Neural crest cell (in vitro differentiated cells): Measurements from ENCODE around the gene SUV39H1. TPM values are rescaled to one million over a fixed set of nuclear protein-coding genes. Genes with fewer than 3 reads are reported as not detected.
"Not testable (repeated sequence)": the region's sequence is repeated elsewhere in the genome, so short reads cannot be mapped to it uniquely, and the experiment has no call there.

Source experiments
- DNase-seq: peaks from one replicate; pipeline ENCODE4 v3.0.0; 2021; ENCODE audit warnings: low read depth, mixed read lengths, low spot score
- H3K27ac Mint-ChIP-seq: one replicate; pipeline ENCODE4 v1.8.0; 2021; ENCODE audit warnings: mild to moderate bottlenecking, mixed read lengths; ENCODE audit not compliant: unreplicated experiment
- H3K27me3 Mint-ChIP-seq: 2 replicates; pipeline ENCODE4 v1.8.0; 2021; ENCODE audit warnings: low read depth, mild to moderate bottlenecking, mixed read lengths
- H3K36me3 Mint-ChIP-seq: 2 replicates; pipeline ENCODE4 v1.8.0; 2021; ENCODE audit warnings: low read depth, mild to moderate bottlenecking, mixed read lengths
- H3K4me1 Mint-ChIP-seq: 2 replicates; pipeline ENCODE4 v1.8.0; 2021; ENCODE audit warnings: mixed read lengths
- H3K4me3 Mint-ChIP-seq: one replicate; pipeline ENCODE4 v1.8.0; 2021; ENCODE audit warnings: mild to moderate bottlenecking, mixed read lengths
- H3K9me3 Mint-ChIP-seq: 2 replicates; pipeline ENCODE4 v1.8.0; 2021; ENCODE audit warnings: mixed read lengths
- total RNA-seq: library from RNA; stranded (reverse); gene quantifications from 2 replicates; pipeline ENCODE4 v1.2.1, GENCODE V29; 2021
- TF ChIP-seq, protein P1 (sequence below): fragments of 200-600 bp; sonication (generic); conservative IDR thresholded peaks from 2 replicates; pipeline ENCODE4 v1.5.0; 2021; ENCODE audit warnings: antibody characterized with exemption, mild to moderate bottlenecking

SUV39H1 gene
- total RNA-seq, 1 donor from 2014 or later = 20.8 TPM

DNA sequence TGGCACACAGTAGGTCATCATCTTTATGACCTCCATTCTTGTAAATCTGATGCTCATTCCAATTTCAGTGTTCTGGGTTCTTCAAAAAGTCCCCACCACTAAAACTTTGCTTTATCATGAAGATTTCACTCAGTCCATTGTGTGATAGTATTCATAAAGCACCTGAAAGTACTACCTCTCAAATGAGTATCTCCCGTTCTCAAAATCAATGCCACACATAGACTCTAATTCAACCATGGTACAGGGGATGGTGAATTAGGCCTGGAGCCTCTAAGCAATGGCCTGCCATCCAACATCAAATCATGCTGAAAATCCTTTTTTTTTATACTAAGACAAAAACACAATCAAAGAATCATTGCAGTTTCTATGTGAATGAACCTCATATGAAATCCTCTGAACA is 32.4 kb upstream of the SUV39H1 start:
- Mint-ChIP-seq H3K4me1 (no peaks in the 10 kb centered on the region), H3K36me3 (peaks cover 6% of the 10 kb centered on the region), H3K4me3 (no peak overlapping the region), H3K27ac (no peak overlapping the region), H3K9me3 (no peaks in the 10 kb centered on the region), H3K27me3 (no peaks in the 10 kb centered on the region)
- TF ChIP-seq, protein P1, sequence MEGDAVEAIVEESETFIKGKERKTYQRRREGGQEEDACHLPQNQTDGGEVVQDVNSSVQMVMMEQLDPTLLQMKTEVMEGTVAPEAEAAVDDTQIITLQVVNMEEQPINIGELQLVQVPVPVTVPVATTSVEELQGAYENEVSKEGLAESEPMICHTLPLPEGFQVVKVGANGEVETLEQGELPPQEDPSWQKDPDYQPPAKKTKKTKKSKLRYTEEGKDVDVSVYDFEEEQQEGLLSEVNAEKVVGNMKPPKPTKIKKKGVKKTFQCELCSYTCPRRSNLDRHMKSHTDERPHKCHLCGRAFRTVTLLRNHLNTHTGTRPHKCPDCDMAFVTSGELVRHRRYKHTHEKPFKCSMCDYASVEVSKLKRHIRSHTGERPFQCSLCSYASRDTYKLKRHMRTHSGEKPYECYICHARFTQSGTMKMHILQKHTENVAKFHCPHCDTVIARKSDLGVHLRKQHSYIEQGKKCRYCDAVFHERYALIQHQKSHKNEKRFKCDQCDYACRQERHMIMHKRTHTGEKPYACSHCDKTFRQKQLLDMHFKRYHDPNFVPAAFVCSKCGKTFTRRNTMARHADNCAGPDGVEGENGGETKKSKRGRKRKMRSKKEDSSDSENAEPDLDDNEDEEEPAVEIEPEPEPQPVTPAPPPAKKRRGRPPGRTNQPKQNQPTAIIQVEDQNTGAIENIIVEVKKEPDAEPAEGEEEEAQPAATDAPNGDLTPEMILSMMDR = no peak
- no peak for DNase-seq

DNA sequence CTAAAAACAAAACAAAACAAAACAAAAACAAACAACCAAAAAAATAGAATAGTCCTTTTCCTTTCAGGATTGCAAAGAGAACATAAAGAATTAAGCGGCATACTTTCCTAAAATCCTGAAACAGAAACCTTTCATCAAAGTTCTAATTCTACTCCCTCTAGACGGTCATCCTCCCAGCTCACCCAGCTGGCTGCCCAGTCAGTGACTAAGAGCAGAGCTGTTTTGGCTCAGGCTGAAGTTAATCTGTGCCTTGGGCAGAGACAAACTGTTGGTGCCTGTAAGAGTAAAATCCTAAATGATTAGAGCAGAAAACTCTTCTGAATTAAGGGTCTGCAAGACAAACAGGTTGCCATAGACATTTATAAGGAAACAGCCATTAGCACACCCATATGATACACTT is 30.5 kb upstream of the SUV39H1 start:
- H3K9me3 Mint-ChIP-seq = no peaks in the 10 kb centered on the region
- H3K36me3 Mint-ChIP-seq = peaks cover 5% of the 10 kb centered on the region
- no peaks in the 10 kb centered on the region for H3K27me3 Mint-ChIP-seq
- no peak overlapping the region for H3K27ac Mint-ChIP-seq
- H3K4me3 Mint-ChIP-seq = no peak overlapping the region
- no peak for DNase-seq
- H3K4me1 Mint-ChIP-seq = no peaks in the 10 kb centered on the region
- TF ChIP-seq, protein P1 = no peak

DNA sequence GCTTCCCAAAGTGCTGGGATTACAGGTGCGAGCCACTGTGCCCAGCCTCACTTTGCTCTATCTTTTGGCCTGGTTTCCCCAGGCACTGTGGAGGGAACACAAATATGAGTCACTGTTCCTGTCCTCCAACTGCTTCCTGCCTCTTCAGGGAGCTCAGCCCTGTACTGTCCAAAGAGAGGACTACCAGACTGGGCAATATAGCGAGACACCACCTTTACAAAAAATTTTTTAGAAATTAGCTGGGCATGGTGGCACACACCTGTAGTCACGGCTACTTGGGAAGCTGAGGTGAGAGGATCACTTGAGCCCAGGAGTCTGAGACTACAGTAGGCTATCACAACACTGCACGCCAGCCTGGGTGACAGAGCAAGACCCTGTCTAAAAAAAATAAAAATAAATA is 29.9 kb upstream of the SUV39H1 start:
- no peak for DNase-seq
- peaks cover 3% of the 10 kb centered on the region for H3K36me3 Mint-ChIP-seq
- H3K27me3 Mint-ChIP-seq = no peaks in the 10 kb centered on the region
- TF ChIP-seq, protein P1 = no peak
- H3K9me3 Mint-ChIP-seq = no peaks in the 10 kb centered on the region
- H3K4me1 Mint-ChIP-seq = no peaks in the 10 kb centered on the region
- H3K4me3 Mint-ChIP-seq = no peak overlapping the region
- H3K27ac Mint-ChIP-seq = no peak overlapping the region

DNA sequence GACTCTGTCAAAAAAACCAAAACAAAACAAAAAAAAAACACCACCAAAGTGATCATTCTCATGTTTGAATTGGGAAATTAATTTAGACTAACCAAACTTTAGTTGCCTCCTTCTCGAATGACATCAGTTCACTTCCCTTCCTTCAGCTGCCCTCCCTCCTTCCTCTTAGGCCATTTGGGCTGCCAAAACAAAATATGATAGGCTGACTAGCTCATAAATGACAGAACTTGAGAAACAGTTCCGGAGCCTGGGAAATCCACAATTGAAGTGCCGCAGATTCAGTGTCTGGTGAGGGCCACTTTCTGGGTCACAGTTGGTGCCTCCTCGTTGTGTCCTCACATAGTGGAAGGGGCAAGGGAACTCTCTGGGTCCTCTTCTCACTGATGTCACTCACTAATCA is 29.0 kb upstream of the SUV39H1 start:
- no peak overlapping the region for H3K4me3 Mint-ChIP-seq
- H3K9me3 Mint-ChIP-seq = no peaks in the 10 kb centered on the region
- DNase-seq = no peak
- no peaks in the 10 kb centered on the region for H3K27me3 Mint-ChIP-seq
- no peaks in the 10 kb centered on the region for H3K4me1 Mint-ChIP-seq
- peaks cover 3% of the 10 kb centered on the region for H3K36me3 Mint-ChIP-seq
- TF ChIP-seq, protein P1 = no peak
- no peak overlapping the region for H3K27ac Mint-ChIP-seq

DNA sequence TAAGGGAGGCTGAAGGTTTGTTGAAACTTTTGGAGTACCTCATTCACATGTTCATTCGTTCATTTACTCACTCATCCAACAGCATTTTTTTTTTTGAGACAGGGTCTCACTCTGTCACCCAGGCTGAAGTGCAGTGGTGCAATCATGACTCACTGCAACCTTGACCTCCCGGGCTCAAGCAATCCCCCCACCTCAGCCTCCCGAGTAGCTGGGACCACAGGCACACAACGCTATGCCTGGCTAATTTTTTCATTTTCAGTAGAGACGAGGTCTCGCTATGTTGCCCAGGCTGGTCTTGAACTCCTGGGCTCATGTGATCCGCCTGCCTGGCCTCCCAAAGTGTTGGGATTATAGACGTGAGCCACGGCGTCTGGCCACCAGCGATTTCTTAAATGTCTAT is 28.3 kb upstream of the SUV39H1 start:
- DNase-seq, H3K27ac Mint-ChIP-seq, H3K36me3 Mint-ChIP-seq, H3K4me1 Mint-ChIP-seq, H3K9me3 Mint-ChIP-seq, H3K27me3 Mint-ChIP-seq, H3K4me3 Mint-ChIP-seq: not testable (repeated sequence)

DNA sequence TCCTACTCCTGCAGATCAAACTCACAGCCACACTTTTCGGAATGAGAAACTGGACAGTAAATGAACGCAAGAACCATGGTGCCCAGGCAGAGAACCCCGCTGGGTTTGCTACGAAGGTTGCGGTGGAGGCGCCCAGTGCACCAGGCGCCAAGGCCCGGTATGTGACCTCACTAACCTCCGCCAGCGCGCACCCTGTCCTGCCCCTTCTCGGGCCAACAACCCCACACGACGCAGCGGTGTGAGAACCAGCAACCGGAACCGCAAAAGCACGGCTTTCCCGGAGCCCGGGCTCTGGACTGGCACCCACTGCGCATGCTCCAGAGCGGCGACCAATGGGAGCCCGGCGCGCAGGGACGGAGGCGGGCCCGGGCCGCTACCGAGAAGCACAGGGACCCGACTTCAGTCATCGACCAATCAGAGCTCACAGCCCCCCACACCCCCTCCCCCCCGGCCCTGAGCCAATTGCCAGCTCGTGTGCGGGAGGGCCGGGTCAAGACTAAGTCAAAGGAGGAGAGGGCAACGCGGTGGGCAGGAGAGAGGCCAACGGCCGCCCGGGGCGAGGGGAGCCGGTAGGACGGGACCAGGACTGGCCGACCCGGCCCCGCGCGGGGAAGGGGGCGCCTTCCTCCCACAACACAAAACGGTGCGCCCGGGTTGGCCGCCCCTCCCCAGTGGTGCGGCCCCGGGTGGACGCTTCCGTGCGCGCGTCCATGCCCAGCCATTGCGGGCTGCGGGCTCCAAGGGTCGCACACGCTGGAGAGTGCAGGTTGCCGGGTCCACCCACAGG is 20.2 kb upstream of the SUV39H1 start:
- peak; percentile 74 for DNase-seq
- peaks cover 25% of the 10 kb centered on the region for H3K4me1 Mint-ChIP-seq
- H3K27ac Mint-ChIP-seq = peak overlapping the region; percentile 91
- no peaks in the 10 kb centered on the region for H3K27me3 Mint-ChIP-seq
- no peaks in the 10 kb centered on the region for H3K9me3 Mint-ChIP-seq
- H3K4me3 Mint-ChIP-seq = peak overlapping the region; percentile 97
- no peaks in the 10 kb centered on the region for H3K36me3 Mint-ChIP-seq
- TF ChIP-seq, protein P1 = no peak
